ENCODE results near the gene PAX3.

The PAX3 gene

DNA sequence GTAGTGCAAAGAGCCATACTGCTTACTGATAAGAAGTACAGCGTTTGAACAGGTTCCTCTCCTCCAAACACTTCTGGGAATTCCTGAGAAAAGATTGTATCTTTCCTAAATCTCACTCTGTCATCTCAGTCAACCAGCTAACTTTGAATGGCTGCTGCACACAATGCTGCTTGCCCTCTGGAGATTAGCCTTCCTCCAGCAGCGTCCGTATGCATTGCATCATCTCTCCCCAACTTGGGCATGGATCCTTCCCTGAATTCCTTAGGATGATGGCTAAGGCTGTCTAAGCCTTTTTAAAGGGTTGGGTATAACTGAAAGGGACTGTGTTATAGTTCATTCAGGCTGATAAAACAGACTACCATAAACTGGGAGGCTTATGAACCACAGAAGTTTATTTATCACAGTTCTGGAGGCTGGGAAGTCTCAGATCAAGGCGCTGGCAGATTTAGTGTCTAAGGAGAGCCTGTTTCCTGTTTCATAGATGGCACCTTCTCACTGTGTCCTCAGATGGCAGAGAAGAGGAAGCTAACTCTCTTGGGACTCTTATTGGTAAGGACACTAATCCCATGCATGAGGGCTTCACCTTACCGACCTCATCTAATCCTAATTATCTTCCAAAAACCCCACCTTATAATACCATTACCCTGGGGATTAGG lies 105.3 kb downstream of the PAX3 start:
- no peak overlapping the region for H3K27ac ChIP-seq (ENCODE audit: low read length)
- no peak for DNase-seq
- H3K79me2 ChIP-seq (ENCODE audit: insufficient read depth, low read length): no peaks in the 10 kb centered on the region
- no peaks in the 10 kb centered on the region for H3K9me3 ChIP-seq (ENCODE audit: insufficient read depth, low read length, severe bottlenecking)
- H4K20me1 ChIP-seq (ENCODE audit: insufficient read depth, low read length): no peaks in the 10 kb centered on the region
- ATAC-seq (ENCODE audit: insufficient read depth, low read depth): no peak
- H2AFZ ChIP-seq (ENCODE audit: low read depth, low read length): no peak overlapping the region
- H3K36me3 ChIP-seq (ENCODE audit: insufficient read depth, low read length): no peaks in the 10 kb centered on the region
- H3K4me2 ChIP-seq (ENCODE audit: insufficient read depth, low read length): no peak overlapping the region
- H3K9ac ChIP-seq (ENCODE audit: low read depth, low read length): no peak overlapping the region
- no peak overlapping the region for H3K4me3 ChIP-seq (ENCODE audit: low read depth in 1 of 2, low read length in 2 of 2)
- no peaks in the 10 kb centered on the region for H3K27me3 ChIP-seq (ENCODE audit: insufficient read depth, low read length, poor library complexity)
- TF ChIP-seq EZH2 (IDR thresholded peaks at IDR 0.05; ENCODE audit: borderline replicate concordance, low read depth, low read length, severe bottlenecking): no peak
- TF ChIP-seq, protein P1, sequence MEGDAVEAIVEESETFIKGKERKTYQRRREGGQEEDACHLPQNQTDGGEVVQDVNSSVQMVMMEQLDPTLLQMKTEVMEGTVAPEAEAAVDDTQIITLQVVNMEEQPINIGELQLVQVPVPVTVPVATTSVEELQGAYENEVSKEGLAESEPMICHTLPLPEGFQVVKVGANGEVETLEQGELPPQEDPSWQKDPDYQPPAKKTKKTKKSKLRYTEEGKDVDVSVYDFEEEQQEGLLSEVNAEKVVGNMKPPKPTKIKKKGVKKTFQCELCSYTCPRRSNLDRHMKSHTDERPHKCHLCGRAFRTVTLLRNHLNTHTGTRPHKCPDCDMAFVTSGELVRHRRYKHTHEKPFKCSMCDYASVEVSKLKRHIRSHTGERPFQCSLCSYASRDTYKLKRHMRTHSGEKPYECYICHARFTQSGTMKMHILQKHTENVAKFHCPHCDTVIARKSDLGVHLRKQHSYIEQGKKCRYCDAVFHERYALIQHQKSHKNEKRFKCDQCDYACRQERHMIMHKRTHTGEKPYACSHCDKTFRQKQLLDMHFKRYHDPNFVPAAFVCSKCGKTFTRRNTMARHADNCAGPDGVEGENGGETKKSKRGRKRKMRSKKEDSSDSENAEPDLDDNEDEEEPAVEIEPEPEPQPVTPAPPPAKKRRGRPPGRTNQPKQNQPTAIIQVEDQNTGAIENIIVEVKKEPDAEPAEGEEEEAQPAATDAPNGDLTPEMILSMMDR (IDR thresholded peaks at IDR 0.05; ENCODE audit: borderline replicate concordance, extremely low read depth, low read length, poor library complexity, severe bottlenecking): no peak
- H3K4me1 ChIP-seq (ENCODE audit: insufficient read depth, low read length): no peaks in the 10 kb centered on the region

DNA sequence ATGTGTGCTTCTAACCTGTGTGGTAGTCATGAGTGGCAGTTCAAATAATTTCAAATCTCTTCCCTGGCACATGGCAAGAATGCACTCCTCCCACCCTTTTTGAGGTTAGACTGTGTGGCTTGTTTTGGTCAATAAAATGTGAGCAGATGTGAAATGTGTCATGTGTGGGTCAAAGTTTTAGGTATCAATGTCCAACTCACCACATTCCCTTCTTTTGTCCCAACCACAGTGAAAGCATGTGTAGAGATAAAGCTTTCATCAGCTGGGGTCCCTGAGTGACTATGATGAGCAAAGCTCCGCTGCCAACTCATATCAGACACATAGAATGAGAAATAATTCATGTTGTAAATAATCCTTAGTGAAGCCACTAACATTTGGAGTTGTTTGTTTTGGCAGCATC lies 118.2 kb downstream of the PAX3 start:
- no peak overlapping the region for H3K27ac ChIP-seq (ENCODE audit: low read length)
- H2AFZ ChIP-seq (ENCODE audit: low read depth, low read length): no peak overlapping the region
- H3K4me1 ChIP-seq (ENCODE audit: insufficient read depth, low read length): no peaks in the 10 kb centered on the region
- no peak overlapping the region for H3K4me2 ChIP-seq (ENCODE audit: insufficient read depth, low read length)
- DNase-seq (no peak), ATAC-seq (ENCODE audit: insufficient read depth, low read depth) (no peak)
- H3K9ac ChIP-seq (ENCODE audit: low read depth, low read length): no peak overlapping the region
- H4K20me1 ChIP-seq (ENCODE audit: insufficient read depth, low read length): no peaks in the 10 kb centered on the region
- no peaks in the 10 kb centered on the region for H3K79me2 ChIP-seq (ENCODE audit: insufficient read depth, low read length)
- no peaks in the 10 kb centered on the region for H3K9me3 ChIP-seq (ENCODE audit: insufficient read depth, low read length, severe bottlenecking)
- TF ChIP-seq EZH2 (IDR thresholded peaks at IDR 0.05; ENCODE audit: borderline replicate concordance, low read depth, low read length, severe bottlenecking): no peak
- TF ChIP-seq, protein P1 (IDR thresholded peaks at IDR 0.05; ENCODE audit: borderline replicate concordance, extremely low read depth, low read length, poor library complexity, severe bottlenecking): no peak
- H3K4me3 ChIP-seq (ENCODE audit: low read depth in 1 of 2, low read length in 2 of 2): no peak overlapping the region
- no peaks in the 10 kb centered on the region for H3K36me3 ChIP-seq (ENCODE audit: insufficient read depth, low read length)
- no peaks in the 10 kb centered on the region for H3K27me3 ChIP-seq (ENCODE audit: insufficient read depth, low read length, poor library complexity)

DNA sequence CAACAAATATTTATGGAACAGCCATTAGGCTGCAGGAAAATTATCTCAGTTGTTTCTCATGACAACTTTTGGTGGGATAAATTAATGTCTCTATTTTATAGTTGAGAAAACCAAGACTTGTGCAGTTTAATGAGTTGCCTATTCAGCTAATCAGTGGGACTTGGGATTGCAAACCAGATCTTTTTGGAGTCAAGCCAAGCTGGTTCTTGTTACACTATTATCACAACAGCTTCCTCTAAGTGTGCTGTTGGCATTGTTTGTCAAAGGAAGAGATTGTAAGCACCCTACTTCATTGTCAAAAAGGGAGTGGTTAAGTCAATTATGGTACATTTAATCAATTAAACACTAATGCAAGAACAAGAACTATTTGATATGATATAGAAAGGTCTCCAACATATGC lies 119.2 kb downstream of the PAX3 start:
- Histone ChIP-seq H3K27me3 (ENCODE audit: insufficient read depth, low read length, poor library complexity) (no peaks in the 10 kb centered on the region), H3K27ac (ENCODE audit: low read length) (no peak overlapping the region), H3K9ac (ENCODE audit: low read depth, low read length) (no peak overlapping the region), H2AFZ (ENCODE audit: low read depth, low read length) (no peak overlapping the region), H3K9me3 (ENCODE audit: insufficient read depth, low read length, severe bottlenecking) (no peaks in the 10 kb centered on the region), H3K36me3 (ENCODE audit: insufficient read depth, low read length) (no peaks in the 10 kb centered on the region), H4K20me1 (ENCODE audit: insufficient read depth, low read length) (no peaks in the 10 kb centered on the region), H3K4me2 (ENCODE audit: insufficient read depth, low read length) (no peak overlapping the region), H3K79me2 (ENCODE audit: insufficient read depth, low read length) (no peaks in the 10 kb centered on the region), H3K4me3 (ENCODE audit: low read depth in 1 of 2, low read length in 2 of 2) (no peak overlapping the region), H3K4me1 (ENCODE audit: insufficient read depth, low read length) (no peaks in the 10 kb centered on the region)
- ATAC-seq (ENCODE audit: insufficient read depth, low read depth) (no peak), DNase-seq (no peak)
- TF ChIP-seq, protein P1 (IDR thresholded peaks at IDR 0.05; ENCODE audit: borderline replicate concordance, extremely low read depth, low read length, poor library complexity, severe bottlenecking): no peak
- no peak for TF ChIP-seq EZH2 (IDR thresholded peaks at IDR 0.05; ENCODE audit: borderline replicate concordance, low read depth, low read length, severe bottlenecking)
